HepG2 (cell line): ENCODE results near the gene MCC. TPM values are rescaled to one million over a fixed set of nuclear protein-coding genes. Genes with fewer than 3 reads are reported as not detected.

Experiments
- AKAP8 ChIP-seq: sonication (generic); formaldehyde crosslinking; IDR thresholded peaks from 2 replicates; pipeline ENCODE4 v1.5.1; 2020; ENCODE audit warnings: mild to moderate bottlenecking, missing genetic modification reagents
- ESRRA ChIP-seq: sonication (generic); formaldehyde crosslinking; IDR thresholded peaks from 2 replicates; pipeline ENCODE4 v1.5.1; 2020; ENCODE audit warnings: mild to moderate bottlenecking, low read depth, missing genetic modification reagents
- NFE2L2 ChIP-seq: fragments of 150-350 bp; IDR thresholded peaks from 2 replicates; pipeline ENCODE4 v1.6.1; 2014; ENCODE audit warnings: low read length
- NFIB ChIP-seq: sonication (generic); formaldehyde crosslinking; IDR thresholded peaks from 2 replicates; pipeline ENCODE4 v1.9.0; 2021; ENCODE audit warnings: missing genetic modification reagents, mild to moderate bottlenecking, borderline replicate concordance
- SYNCRIP ChIP-seq: fragments of 200-400 bp; formaldehyde crosslinking; IDR thresholded peaks from 2 replicates; pipeline ENCODE4 v1.6.1; 2018; ENCODE audit warnings: mild to moderate bottlenecking, low read depth, low read length; ENCODE audit not compliant: insufficient read depth
- TOE1 ChIP-seq: sonication (generic); formaldehyde crosslinking; IDR thresholded peaks from 2 replicates; pipeline ENCODE4 v1.4.0; 2020; ENCODE audit warnings: mild to moderate bottlenecking, missing genetic modification reagents
- ZFP36 ChIP-seq: fragments of 150-350 bp; IDR thresholded peaks from 2 replicates; pipeline ENCODE4 v1.6.1; 2018; ENCODE audit warnings: borderline replicate concordance, low read length, low read depth; ENCODE audit not compliant: partially characterized antibody
- ZNF234 ChIP-seq: sonication (generic); formaldehyde crosslinking; conservative IDR thresholded peaks from 2 replicates; pipeline ENCODE4 v1.5.1; 2020; ENCODE audit warnings: mild to moderate bottlenecking, missing genetic modification reagents
- ZNF431 ChIP-seq: sonication (generic); formaldehyde crosslinking; IDR thresholded peaks from 2 replicates; pipeline ENCODE4 v1.9.0; 2022; ENCODE audit warnings: missing genetic modification reagents, low read depth, mild to moderate bottlenecking, borderline replicate concordance
- ZNF644 ChIP-seq: IDR thresholded peaks from 2 replicates; pipeline ENCODE4 v1.6.1; 2016; ENCODE audit warnings: low read depth
- ZNF879 ChIP-seq: sonication (generic); formaldehyde crosslinking; IDR thresholded peaks from 2 replicates; pipeline ENCODE4 v1.8.1; 2023; ENCODE audit warnings: missing genetic modification reagents
- polyA plus RNA-seq, 8 experiments: library from polyadenylated mRNA; depleted of rRNA in 3 of 8; stranded (reverse) in 7 of 8; unstranded in 1 of 8; fragments of >200 nt; fragmentation: Illumina TruSeq in 4 of 8; extraction: Trizol in 4 of 8; gene quantifications; 2 replicates each; pipeline versions ENCODE4 v1.2.1 to v1.2.3, GENCODE V29; 2011 to 2016; ENCODE audit warnings: low read depth in 4 of 8, missing spikeins in 1 of 8, mixed read lengths in 1 of 8; ENCODE audit not compliant: insufficient read depth in 1 of 8
- total RNA-seq, 5 experiments: library from RNA; depleted of rRNA; stranded (reverse); fragments of >200 nt; fragmentation: Illumina TruSeq; extraction: Trizol; gene quantifications; 2 replicates each; pipeline ENCODE4 v1.2.3, GENCODE V29; 2016; ENCODE audit warnings: low read depth in 1 of 5
- TF ChIP-seq, protein P1 (sequence below): sonication (generic); formaldehyde crosslinking; IDR thresholded peaks from 2 replicates; pipeline ENCODE4 v1.5.0; 2020; ENCODE audit warnings: mild to moderate bottlenecking, missing genetic modification reagents, borderline replicate concordance
- TF ChIP-seq, protein P2 (sequence below): sonication (generic); formaldehyde crosslinking; IDR thresholded peaks from 2 replicates; pipeline ENCODE4 v1.5.1; 2020; ENCODE audit warnings: missing genetic modification reagents, mild to moderate bottlenecking, borderline replicate concordance
- TF ChIP-seq, protein P3 (sequence below): sonication (generic); formaldehyde crosslinking; IDR thresholded peaks from 2 replicates; pipeline ENCODE4 v1.5.0; 2020; ENCODE audit warnings: mild to moderate bottlenecking, low read depth, missing genetic modification reagents, borderline replicate concordance
- TF ChIP-seq, protein P4 (sequence below): sonication (generic); formaldehyde crosslinking; conservative IDR thresholded peaks from 2 replicates; pipeline ENCODE4 v1.4.0; 2020; ENCODE audit warnings: missing genetic modification reagents
- TF ChIP-seq, protein P5 (sequence below): sonication (generic); formaldehyde crosslinking; IDR thresholded peaks from 2 replicates; pipeline ENCODE4 v1.8.0; 2022; ENCODE audit warnings: missing genetic modification reagents, mild to moderate bottlenecking, moderate library complexity, borderline replicate concordance
- TF ChIP-seq, protein P6 (sequence below): sonication (generic); formaldehyde crosslinking; IDR thresholded peaks from 2 replicates; pipeline ENCODE4 v1.5.0; 2020; ENCODE audit warnings: missing genetic modification reagents

MCC gene
- total and polyA plus RNA-seq, 2 of the 13 experiments (the other 11 are each of a cell fraction or from before 2014, with no cell fraction given), result 0.55 to 2.4 TPM

DNA sequence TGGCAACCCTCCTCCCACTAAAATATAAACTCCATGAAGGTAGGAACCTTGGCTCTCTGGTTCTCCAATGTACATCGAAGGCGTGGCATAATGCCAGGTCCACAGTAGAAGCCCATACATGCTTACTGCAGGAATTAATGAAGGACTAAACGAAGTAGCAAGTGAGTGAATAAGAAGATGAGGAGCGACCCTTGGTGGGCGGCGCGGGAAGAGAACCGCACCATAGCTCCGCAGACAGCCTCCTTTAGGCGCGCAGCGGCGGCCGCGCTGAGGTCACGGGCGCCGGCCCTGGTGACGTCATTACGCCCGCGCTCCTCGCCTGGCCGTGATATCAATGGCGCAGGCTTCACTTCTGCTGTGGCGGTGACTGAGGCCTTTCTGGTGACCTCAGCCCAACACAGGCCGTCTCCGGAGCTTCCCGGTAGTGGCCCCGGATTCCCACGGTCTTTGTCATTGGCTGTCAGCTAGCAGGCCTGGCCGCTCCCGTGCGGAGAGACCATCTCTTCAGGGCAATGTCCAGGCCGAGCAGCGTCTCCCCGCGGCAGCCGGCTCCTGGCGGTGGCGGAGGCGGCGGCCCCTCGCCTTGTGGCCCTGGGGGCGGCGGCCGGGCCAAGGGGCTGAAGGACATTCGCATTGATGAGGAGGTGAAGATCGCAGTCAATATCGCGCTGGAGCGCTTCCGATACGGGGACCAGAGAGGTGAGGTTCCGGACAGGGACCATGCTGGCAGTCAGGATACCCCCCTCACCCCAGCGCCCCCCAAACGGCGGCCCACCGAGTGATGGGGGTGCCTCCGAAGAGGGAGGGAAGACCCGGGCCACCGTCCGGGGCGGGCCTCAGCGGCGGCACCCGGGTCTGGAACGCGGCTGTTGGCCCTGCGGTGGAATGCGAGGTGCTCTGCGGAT is 25.4 kb upstream of the MCC start, which contains the start of gene YTHDC2 (continued):
- TF ChIP-seq, protein P1, sequence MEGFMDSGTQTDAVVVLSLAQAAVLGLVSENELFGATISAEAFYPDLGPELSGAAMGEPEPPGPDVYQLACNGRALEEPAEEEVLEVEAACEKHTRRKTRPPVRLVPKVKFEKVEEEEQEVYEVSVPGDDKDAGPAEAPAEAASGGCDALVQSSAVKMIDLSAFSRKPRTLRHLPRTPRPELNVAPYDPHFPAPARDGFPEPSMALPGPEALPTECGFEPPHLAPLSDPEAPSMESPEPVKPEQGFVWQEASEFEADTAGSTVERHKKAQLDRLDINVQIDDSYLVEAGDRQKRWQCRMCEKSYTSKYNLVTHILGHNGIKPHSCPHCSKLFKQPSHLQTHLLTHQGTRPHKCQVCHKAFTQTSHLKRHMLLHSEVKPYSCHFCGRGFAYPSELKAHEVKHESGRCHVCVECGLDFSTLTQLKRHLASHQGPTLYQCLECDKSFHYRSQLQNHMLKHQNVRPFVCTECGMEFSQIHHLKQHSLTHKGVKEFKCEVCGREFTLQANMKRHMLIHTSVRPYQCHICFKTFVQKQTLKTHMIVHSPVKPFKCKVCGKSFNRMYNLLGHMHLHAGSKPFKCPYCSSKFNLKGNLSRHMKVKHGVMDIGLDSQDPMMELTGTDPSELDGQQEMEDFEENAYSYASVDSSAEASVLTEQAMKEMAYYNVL, result no peak
- TF ChIP-seq, protein P2, sequence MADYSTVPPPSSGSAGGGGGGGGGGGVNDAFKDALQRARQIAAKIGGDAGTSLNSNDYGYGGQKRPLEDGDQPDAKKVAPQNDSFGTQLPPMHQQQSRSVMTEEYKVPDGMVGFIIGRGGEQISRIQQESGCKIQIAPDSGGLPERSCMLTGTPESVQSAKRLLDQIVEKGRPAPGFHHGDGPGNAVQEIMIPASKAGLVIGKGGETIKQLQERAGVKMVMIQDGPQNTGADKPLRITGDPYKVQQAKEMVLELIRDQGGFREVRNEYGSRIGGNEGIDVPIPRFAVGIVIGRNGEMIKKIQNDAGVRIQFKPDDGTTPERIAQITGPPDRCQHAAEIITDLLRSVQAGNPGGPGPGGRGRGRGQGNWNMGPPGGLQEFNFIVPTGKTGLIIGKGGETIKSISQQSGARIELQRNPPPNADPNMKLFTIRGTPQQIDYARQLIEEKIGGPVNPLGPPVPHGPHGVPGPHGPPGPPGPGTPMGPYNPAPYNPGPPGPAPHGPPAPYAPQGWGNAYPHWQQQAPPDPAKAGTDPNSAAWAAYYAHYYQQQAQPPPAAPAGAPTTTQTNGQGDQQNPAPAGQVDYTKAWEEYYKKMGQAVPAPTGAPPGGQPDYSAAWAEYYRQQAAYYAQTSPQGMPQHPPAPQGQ (CRISPR knock-in tag), result no peak
- TF ChIP-seq ZNF234 (no peak), ZNF879 (no peak), SYNCRIP (no peak), AKAP8 (CRISPR knock-in tag) (peak; percentile 55; the same call in 1 of the 2 replicates), TOE1 (CRISPR knock-in tag) (peak; percentile 68; the same call in 1 of the 2 replicates), ESRRA (CRISPR knock-in tag) (no peak), NFIB (CRISPR knock-in tag) (no peak), NFE2L2 (no peak), ZFP36 (no peak), ZNF431 (0 out of 2 replicates have a peak, but pooled peaks have one; percentile 60), ZNF644 (CRISPR knock-in tag) (no peak)
- TF ChIP-seq, protein P3, sequence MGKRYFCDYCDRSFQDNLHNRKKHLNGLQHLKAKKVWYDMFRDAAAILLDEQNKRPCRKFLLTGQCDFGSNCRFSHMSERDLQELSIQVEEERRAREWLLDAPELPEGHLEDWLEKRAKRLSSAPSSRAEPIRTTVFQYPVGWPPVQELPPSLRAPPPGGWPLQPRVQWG (CRISPR knock-in tag), result no peak
- TF ChIP-seq, protein P4, sequence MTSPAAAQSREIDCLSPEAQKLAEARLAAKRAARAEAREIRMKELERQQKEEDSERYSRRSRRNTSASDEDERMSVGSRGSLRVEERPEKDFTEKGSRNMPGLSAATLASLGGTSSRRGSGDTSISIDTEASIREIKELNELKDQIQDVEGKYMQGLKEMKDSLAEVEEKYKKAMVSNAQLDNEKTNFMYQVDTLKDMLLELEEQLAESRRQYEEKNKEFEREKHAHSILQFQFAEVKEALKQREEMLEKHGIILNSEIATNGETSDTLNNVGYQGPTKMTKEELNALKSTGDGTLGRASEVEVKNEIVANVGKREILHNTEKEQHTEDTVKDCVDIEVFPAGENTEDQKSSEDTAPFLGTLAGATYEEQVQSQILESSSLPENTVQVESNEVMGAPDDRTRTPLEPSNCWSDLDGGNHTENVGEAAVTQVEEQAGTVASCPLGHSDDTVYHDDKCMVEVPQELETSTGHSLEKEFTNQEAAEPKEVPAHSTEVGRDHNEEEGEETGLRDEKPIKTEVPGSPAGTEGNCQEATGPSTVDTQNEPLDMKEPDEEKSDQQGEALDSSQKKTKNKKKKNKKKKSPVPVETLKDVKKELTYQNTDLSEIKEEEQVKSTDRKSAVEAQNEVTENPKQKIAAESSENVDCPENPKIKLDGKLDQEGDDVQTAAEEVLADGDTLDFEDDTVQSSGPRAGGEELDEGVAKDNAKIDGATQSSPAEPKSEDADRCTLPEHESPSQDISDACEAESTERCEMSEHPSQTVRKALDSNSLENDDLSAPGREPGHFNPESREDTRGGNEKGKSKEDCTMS (CRISPR knock-in tag), result no peak
- TF ChIP-seq, protein P5, sequence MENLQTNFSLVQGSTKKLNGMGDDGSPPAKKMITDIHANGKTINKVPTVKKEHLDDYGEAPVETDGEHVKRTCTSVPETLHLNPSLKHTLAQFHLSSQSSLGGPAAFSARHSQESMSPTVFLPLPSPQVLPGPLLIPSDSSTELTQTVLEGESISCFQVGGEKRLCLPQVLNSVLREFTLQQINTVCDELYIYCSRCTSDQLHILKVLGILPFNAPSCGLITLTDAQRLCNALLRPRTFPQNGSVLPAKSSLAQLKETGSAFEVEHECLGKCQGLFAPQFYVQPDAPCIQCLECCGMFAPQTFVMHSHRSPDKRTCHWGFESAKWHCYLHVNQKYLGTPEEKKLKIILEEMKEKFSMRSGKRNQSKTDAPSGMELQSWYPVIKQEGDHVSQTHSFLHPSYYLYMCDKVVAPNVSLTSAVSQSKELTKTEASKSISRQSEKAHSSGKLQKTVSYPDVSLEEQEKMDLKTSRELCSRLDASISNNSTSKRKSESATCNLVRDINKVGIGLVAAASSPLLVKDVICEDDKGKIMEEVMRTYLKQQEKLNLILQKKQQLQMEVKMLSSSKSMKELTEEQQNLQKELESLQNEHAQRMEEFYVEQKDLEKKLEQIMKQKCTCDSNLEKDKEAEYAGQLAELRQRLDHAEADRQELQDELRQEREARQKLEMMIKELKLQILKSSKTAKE (CRISPR knock-in tag), result no peak
- TF ChIP-seq, protein P6, sequence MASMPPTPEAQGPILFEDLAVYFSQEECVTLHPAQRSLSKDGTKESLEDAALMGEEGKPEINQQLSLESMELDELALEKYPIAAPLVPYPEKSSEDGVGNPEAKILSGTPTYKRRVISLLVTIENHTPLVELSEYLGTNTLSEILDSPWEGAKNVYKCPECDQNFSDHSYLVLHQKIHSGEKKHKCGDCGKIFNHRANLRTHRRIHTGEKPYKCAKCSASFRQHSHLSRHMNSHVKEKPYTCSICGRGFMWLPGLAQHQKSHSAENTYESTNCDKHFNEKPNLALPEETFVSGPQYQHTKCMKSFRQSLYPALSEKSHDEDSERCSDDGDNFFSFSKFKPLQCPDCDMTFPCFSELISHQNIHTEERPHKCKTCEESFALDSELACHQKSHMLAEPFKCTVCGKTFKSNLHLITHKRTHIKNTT (CRISPR knock-in tag), result no peak
